ENCODE results near the gene RET. TPM values are rescaled to one million over a fixed set of nuclear protein-coding genes. Genes with fewer than 3 reads are reported as not detected.

Gene RET
- total RNA-seq, 1 experiment from 2014 or later = 81.1 TPM

GRCh38 chr10:43136432-43136831 is 59.6 kb downstream of the RET start:
- in situ Hi-C loops (cut with HindIII; ENCODE audit: low pct_unique_long_range_greater_than_20kb, low sequenced_read_pairs) = no loop called here
- BruUV-seq (replicated peaks) = no TSS peak
- TF ChIP-seq TCF7L2 (IDR thresholded peaks at IDR 0.05; ENCODE audit: low read depth, low read length) = no peak
- TF ChIP-seq, protein P1, sequence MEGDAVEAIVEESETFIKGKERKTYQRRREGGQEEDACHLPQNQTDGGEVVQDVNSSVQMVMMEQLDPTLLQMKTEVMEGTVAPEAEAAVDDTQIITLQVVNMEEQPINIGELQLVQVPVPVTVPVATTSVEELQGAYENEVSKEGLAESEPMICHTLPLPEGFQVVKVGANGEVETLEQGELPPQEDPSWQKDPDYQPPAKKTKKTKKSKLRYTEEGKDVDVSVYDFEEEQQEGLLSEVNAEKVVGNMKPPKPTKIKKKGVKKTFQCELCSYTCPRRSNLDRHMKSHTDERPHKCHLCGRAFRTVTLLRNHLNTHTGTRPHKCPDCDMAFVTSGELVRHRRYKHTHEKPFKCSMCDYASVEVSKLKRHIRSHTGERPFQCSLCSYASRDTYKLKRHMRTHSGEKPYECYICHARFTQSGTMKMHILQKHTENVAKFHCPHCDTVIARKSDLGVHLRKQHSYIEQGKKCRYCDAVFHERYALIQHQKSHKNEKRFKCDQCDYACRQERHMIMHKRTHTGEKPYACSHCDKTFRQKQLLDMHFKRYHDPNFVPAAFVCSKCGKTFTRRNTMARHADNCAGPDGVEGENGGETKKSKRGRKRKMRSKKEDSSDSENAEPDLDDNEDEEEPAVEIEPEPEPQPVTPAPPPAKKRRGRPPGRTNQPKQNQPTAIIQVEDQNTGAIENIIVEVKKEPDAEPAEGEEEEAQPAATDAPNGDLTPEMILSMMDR (IDR thresholded peaks at IDR 0.05) = no peak
- TF ChIP-seq SIN3A (IDR thresholded peaks at IDR 0.05; ENCODE audit: borderline replicate concordance, insufficient read depth, low read depth, low read length) = no peak
- TF ChIP-seq POLR2AphosphoS5 (IDR thresholded peaks at IDR 0.05; ENCODE audit: low read depth, low read length) = no peak
- no peak for TF ChIP-seq REST (IDR thresholded peaks at IDR 0.05; ENCODE audit: insufficient read depth in 1 of 2, low read depth in 2 of 2, low read length in 1 of 2)
- no peak overlapping the region for H3K27ac ChIP-seq (ENCODE audit: low read length)
- POLR2A ChIA-PET = no interaction called here
- CTCF ChIA-PET = no interaction called here
- H3K27me3 ChIP-seq (ENCODE audit: control insufficient read depth, insufficient read depth, low read length) = no peaks in the 10 kb centered on the region
- DNase-seq (ENCODE audit: low read depth, low spot score) (no peak), ATAC-seq (no peak)
- intact Hi-C loops (cut with micrococcal nuclease; ENCODE audit: unreplicated experiment) = no loop called here
- H3K9me3 ChIP-seq (ENCODE audit: control insufficient read depth, insufficient read depth, low read depth, low read length) = no peaks in the 10 kb centered on the region
- no peaks in the 10 kb centered on the region for H3K36me3 ChIP-seq (ENCODE audit: control insufficient read depth, insufficient read depth, low read length)
- H3K4me1 ChIP-seq (ENCODE audit: control insufficient read depth, insufficient read depth, low read length) = peaks cover 20% of the 10 kb centered on the region
- no peak overlapping the region for H3K4me3 ChIP-seq (ENCODE audit: low read depth in 2 of 2, low read length in 2 of 2)

GRCh38 chr10:43136995-43137716 is 60.3 kb downstream of the RET start:
- Histone ChIP-seq H3K9me3 (ENCODE audit: control insufficient read depth, insufficient read depth, low read depth, low read length) (no peaks in the 10 kb centered on the region), H3K27ac (ENCODE audit: low read length) (peak overlapping the region; percentile 92), H3K36me3 (ENCODE audit: control insufficient read depth, insufficient read depth, low read length) (no peaks in the 10 kb centered on the region), H3K4me1 (ENCODE audit: control insufficient read depth, insufficient read depth, low read length) (peaks cover 25% of the 10 kb centered on the region), H3K27me3 (ENCODE audit: control insufficient read depth, insufficient read depth, low read length) (no peaks in the 10 kb centered on the region), H3K4me3 (ENCODE audit: low read depth in 2 of 2, low read length in 2 of 2) (peak overlapping the region; percentile 69 to 96)
- DNase-seq (ENCODE audit: low read depth, low spot score) (no peak), ATAC-seq (peak; percentile 6; the same call in 1 of the 2 replicates)
- ChIA-PET POLR2A (no interaction called here), CTCF (no interaction called here)
- intact Hi-C loops (cut with micrococcal nuclease; ENCODE audit: unreplicated experiment) (no loop called here), in situ Hi-C loops (cut with HindIII; ENCODE audit: low pct_unique_long_range_greater_than_20kb, low sequenced_read_pairs) (no loop called here)
- no TSS peak for BruUV-seq (replicated peaks)
- peak; percentile 31; the same call in 1 of the 2 replicates for TF ChIP-seq SIN3A (IDR thresholded peaks at IDR 0.05; ENCODE audit: borderline replicate concordance, insufficient read depth, low read depth, low read length)
- TF ChIP-seq, protein P1 (IDR thresholded peaks at IDR 0.05) = no peak

Data from Panc1 (cell line).